Effector CD4-positive, alpha-beta T cell (primary cell): ENCODE data around the gene SPIRE1.
"Not testable (repeated sequence)": the region's sequence is repeated elsewhere in the genome, so short reads cannot be mapped to it uniquely, and the experiment has no call there.

Experiments used
- DNase-seq: peaks from one replicate; pipeline ENCODE4 v3.0.0-alpha.2; 2020

Gene SPIRE1

DNA sequence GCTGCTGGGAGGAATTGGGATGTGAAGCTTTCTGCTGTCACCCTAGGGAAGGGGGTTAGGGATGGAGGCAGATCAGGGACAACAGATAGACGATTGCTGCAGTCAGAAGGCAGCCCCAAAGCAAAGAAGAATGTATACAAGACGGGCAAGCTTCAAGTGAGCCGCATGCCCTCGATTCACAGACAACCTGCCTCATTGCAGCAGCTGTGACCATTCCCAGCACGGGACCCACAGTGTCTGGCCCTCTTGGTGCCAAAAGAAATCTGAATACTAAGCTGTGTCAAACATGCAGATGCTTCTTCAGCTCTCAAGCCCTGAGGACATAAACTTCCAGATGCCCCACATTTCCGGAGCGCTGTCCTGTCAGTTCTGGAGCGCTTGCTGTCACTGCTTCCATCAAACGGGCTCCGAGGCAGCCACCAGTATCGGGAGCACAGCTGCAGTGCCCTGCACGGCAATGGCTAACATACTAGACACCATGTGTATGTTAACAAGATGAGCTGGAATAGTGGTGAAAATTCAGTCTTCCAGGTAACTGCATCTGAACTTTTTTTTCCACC lies 216.4 kb downstream of the SPIRE1 start:
- DNase-seq = no peak

- no peak for DNase-seq
These were observed 219.7 kb downstream of the SPIRE1 start for GRCh38 chr18:12438257-12438656.

- no peak for DNase-seq
These were observed 222.0 kb downstream of the SPIRE1 start for GRCh38 chr18:12435867-12436266.

DNA sequence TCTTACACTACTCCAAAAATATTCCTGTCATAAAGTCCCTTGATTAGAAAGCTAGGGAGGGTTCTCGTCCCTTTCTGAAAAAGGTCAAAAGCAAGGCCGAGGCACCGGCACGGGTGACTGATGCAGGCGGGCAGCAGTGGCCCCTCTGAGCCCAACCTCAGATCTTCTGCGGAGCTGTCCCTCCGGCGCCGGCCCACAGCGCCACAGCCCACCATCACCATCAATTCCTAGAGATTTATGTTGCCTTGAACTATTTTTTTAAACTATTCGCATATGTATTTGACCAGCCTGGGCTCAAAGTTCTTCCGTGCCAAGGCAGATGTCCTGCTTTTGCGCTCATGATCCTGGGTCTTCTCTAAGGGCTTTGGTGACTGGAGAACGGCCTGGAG lies 223.4 kb downstream of the SPIRE1 start:
- no peak for DNase-seq

- no peak for DNase-seq
These were observed 223.9 kb downstream of the SPIRE1 start for GRCh38 chr18:12433829-12434540.

DNA sequence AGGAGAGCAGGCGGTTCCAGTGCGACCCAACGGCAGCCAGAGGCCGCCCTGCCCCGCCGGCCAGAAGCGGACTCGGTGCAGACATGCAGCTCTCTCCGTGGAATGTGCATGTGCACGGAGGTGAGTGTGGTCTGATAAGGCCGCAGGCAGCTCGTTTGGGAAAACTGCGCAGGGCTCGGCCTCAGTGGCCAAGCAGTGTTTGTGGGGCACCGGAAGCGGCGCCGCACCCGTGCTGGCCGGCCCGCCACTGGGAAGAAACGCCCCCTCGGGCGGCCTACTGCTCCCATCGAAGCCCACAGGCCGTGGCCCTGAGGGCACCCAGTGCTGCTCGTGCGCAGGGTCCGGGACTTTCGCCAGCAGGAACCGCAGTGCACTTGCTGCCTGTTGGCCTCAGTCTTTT lies 225.0 kb downstream of the SPIRE1 start:
- no peak for DNase-seq

- no peak for DNase-seq
These were observed 225.7 kb downstream of the SPIRE1 start for GRCh38 chr18:12432196-12432595.

DNA sequence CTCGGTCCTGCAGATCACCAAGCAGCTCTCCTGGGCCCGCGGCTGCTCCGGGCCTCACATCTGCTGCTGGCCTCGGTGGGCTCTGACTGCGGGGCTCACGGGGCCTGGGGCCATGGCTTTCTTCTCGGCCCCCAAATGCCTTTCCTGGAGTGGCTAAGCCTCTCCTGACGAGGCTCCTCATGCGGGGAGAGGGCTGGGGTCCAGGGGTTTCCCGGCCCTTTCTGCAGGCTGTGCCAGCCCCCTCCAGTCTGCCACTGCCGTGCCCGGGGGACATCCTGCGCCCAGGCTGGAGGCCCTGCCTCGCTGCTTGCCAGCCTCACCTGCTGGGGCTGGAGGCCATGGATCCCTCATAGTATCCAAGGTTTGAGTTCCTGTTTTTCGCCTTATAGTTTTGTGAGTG lies 226.3 kb downstream of the SPIRE1 start:
- no peak for DNase-seq

GRCh38 chr18:12430137-12430990 lies 227.5 kb downstream of the SPIRE1 start:
- DNase-seq = no peak

GRCh38 chr18:12429556-12429955 lies 228.4 kb downstream of the SPIRE1 start:
- no peak for DNase-seq

GRCh38 chr18:12428923-12429322 lies 229.0 kb downstream of the SPIRE1 start:
- no peak for DNase-seq

DNA sequence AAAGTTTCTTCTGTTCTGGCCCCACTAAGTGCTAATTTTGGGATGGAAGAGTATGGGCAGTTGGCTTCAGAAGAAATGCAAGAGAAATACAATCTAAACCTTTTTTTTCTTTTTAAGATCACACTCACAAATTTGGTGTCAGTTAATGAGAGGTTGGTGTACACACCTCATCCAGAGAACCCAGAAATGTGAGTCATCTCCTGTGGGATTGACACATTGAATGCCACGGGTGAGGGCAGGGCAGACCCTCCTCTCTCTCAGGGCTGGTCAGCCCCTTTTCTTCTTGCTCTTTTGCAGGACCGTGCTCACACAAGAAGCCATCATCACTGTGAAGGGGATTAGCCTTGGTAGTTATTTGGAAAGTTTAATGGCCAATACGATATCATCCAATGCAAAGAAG lies 231.0 kb downstream of the SPIRE1 start:
- DNase-seq = no peak

DNA sequence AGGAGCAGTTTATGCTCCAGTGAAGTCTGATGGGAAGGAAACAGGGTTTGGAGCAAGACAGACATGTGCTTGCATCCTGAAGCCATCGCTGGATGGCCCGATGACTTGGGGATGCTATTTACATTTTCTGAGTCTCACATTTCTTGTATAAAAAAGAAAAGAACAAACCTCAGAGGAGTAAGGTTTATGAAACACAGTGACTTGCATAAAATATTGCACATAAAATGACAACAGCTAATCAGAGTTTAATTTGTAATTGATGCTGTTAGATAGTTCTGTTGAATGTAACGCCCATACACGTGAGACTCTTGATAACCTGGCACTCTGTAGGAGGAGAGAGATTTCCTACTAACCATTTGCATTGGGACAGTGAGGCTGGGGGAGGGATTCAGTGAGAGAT lies 233.7 kb downstream of the SPIRE1 start:
- DNase-seq = no peak

- DNase-seq = no peak
These were observed 234.1 kb downstream of the SPIRE1 start for GRCh38 chr18:12423820-12424219.

DNA sequence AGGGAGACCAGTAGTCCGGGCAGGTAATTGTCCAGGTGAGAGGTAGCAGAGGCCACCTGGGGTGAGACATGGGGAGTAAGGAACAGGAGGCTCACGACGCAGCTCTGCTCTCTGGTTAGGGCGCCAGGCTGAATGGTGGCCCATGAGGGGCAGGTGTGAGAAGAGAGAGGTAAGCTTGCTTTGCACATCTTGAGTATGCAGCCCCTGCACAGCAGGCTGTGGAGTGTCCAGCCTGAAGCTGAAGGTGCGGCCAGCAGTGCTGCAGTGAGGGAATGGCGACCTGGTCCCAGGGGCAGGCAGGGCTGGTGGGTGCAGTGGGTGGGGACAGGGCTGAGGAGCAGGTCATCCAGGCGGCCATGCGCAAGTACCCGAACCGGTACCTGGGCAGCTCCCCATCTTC lies 234.5 kb downstream of the SPIRE1 start:
- DNase-seq = no peak

- DNase-seq = no peak
These were observed 235.0 kb downstream of the SPIRE1 start for GRCh38 chr18:12422936-12423335.

- DNase-seq = no peak
These were observed 236.2 kb downstream of the SPIRE1 start for GRCh38 chr18:12421732-12422131.

DNA sequence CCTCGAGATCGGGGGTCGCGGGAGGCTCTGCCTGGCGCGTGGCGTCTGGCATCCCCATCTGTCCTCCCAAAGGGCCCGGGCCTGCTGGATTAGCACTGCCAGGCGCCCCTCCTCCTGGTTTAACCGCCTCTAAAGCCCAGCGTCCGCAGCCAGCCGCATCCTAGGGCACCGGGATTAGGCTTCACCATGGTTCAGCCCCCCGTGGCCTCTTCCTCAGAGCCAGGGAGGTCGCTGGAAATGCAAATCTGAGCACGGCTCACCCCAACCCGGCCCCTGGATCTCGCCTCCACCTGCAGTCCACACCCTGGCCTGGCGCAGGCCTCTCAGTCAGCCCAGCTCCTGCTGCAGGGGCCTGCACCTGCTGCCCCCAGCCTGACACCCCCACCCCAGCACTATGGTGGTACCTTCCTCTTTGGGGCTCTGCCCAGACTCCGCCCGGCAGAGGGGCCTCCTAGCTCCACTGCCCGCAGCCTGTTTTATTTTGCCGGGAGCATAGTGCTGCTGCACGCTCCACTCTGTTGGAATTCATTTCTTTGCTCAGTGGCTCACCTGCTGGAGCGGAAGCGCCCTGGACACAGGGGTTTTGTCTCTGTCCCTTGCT lies 237.0 kb downstream of the SPIRE1 start:
- DNase-seq = no peak

DNA sequence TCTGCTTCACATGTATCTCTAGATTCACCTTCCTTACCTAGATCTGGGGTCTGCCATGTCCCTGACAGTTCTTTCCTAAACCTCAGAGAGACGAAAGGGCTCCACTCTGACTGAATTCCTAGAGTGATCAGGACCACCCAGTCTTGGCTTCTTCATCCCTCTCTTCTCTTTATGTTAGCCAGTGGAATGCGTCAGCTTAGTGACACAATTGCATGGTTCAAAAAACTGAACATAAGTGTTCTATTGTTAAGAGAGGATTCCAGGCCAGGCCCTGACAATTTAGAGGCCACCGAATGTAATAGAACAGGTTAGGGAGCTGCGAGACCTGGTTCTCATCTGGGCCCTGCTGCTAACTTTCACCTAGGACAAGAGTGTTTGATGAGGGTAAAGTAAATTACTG lies 240.2 kb downstream of the SPIRE1 start:
- DNase-seq = no peak

DNA sequence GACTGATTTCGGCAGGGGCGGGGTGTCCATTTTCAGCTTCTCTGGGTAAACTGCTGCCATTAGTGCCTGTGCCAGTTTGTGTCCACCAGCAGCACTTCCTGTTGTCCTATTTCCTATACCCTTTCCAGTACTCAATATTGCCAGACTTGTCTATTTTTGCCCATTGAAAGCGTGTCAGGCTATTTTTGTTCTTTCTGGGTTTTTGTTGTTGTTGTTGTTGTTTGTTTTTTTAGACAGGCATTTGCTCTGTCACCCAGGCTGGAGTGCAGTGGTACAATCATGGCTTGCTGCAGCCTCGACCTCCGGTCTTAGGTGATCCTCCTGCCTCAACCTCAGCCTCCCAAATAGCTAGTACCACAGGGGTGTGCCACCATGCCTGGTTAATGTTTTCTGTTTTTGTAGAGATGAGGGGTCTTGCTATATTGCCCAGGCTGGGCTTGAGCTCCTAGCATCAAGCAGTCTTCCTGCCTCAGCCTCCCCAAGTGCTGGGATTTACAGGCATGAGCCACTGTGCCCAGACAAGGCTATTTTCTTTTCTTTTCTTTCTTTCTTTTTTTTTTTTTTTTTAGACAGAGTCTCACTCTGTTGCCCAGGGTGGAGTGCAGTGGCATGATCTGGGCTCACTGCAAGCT lies 241.7 kb downstream of the SPIRE1 start:
- DNase-seq = no peak

DNA sequence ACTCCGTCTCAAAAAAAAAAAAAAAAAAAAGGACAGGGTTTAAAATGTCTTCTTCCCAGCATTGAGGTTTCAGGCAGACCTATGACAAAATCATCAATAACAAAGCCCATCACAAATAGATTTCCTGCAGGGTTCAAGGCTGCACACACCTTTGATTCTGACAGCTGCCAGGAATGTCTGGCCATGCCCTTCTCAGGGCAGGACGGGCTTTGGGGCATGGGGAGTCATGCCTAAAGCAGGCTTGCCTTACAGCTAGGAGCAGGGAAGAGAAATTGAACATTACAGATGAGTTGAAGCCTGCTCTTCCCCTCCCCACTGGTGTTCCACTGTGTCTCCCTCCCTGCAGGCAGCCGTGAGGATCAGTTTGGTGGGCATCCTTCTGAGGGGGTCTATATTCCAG lies 246.5 kb downstream of the SPIRE1 start:
- DNase-seq = no peak

- DNase-seq = not testable (repeated sequence)
These were observed 247.2 kb downstream of the SPIRE1 start for GRCh38 chr18:12410747-12411146.

GRCh38 chr18:12410081-12410481 lies 247.8 kb downstream of the SPIRE1 start:
- no peak for DNase-seq
